SW480 (cell line): ENCODE results near the gene ADAMTS12.

Source experiments
- DNase-seq: peaks from one replicate; pipeline ENCODE4 v3.0.0-alpha.2; 2016; ENCODE audit warnings: low spot score

Gene ADAMTS12

DNA sequence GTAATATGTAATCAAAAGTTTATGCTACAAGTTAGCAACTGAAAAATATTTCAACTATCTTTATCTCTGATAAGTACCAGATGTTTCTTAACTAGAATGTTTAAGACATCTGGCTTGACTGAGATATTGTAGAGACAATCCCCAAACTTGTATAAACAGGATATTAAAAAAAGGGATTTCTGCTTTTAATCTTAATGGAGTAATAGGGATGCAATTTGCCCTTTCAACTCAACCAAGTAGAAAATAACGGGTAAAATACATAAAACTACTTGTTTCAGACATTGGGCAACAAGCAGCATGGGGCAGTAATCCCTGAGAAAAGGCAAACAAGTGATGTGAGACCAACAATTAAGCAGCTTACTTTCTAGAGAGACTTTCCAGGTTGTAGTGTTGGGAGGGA, 9.4 kb upstream of the ADAMTS12 start:
- no peak for DNase-seq

DNA sequence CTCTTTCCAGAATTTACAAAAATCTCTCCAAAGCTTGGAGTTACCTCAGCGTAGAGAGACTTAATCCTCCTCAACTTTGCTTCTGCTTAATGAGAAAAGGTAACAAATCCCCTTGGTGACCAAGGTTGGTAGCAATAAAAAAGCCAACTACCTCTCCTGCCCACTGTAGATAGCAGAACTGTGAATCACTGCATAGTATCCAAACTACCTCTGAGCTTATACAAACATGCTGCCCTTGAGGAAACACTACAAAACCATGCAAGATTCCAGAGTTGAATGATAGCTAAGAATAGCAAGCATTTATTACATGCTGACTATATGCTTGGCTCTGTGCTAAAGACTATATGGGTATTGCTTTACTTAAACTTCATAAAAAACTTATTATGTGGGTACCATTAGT, 2.8 kb upstream of the ADAMTS12 start:
- DNase-seq, result no peak

DNA sequence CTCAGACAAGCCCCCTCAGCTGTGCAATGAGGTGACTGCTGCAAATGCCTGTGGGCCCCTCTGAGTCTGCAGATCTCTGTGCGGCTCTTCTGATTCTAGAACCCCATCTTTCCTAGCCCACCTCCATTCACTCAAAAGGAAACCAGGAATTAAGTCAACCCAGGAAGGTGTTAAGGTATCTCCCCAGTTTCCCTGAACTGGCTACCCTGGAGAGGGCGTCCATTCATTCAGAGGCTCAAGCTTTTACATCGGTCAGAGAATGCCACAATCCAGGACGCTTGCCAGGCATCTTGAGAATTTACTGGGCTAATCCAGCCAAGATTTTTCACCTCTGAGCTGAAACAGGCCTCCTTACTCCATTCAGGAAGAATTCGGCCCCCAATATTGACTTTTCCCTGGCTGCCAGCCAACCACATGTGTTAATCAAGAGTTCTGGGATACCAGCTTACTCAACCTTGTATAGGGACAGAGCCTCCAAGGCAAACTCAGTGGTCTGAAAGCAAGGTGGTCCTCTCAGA, 889 bp upstream of the ADAMTS12 start:
- no peak for DNase-seq

DNA sequence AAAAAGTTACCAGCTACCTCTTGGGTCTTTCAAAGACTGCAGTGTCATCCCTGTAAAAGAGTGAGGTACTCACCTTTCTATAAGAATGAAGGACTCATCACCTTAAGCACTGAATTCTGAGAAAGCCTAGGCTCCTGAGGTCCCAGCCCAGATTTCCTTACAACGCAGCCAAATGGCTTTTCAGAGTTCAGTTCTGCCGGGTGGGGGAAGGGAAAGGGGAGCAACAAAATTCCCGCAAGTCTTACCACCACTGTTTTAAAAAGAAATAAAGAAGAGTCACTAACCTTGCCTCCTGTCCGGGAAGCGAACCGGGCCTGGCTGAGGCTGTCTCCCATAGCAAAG, 373 bp downstream of the ADAMTS12 start:
- DNase-seq, result no peak

DNA sequence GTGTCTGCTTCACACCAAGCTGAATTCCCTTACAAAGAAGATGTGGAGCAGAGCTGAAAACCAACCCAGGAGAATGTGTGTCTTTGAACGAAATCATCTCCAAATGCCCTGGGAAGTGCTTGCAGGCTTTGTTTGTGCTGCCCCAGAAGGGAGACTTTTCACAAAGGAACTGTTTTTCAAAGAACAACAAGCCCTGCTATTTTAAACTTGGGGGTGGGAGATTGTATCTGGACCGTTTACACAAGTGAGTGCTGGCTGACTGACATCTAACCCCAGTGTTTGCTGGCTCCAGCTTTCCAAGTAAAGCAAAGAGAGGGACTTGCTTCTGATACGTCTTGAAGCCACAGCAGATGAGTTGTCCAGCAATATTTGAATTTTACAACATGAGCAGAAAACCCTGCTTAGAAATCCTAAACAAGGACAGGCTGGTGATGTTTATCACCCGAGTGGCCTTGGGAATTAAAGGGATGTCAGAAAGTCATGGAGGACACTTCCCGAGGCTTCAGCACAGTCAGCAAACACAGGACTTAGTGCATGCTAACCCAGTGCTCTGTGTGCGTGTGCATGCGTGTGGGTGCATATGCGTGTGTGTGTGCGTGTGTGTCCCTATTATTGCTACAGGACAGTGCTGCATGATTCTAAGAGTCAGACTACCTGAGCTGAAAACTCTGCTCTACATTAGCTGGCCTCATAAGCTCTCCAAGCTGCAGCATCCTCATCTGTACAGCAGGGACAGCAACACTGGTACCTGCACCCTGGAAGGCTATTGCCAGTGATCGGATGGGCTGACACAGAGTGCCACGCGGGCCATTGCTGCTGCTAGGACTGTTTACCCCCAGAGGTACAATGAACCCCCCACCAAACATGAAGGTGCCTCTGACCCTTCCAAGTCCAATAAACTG, 1.4 kb downstream of the ADAMTS12 start:
- no peak for DNase-seq

DNA sequence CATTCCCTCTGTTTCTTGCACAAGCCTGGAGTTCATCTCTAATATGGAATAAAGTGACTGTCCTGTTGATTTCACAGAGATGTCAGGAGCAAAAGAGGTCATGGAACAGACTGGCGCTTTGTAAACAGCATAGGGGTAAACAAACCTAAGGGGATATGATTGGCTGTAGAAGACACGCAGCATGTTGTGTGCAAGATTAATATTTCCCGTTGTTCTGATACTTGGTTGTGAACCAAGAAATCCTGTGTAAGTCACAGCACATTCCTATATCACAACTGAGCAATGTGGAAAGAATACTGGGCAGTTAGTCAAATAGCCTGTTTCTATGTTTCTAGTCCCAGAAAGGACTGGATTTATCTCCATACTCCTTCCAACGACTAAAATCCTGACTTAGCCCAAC, 3.2 kb downstream of the ADAMTS12 start:
- no peak for DNase-seq

DNA sequence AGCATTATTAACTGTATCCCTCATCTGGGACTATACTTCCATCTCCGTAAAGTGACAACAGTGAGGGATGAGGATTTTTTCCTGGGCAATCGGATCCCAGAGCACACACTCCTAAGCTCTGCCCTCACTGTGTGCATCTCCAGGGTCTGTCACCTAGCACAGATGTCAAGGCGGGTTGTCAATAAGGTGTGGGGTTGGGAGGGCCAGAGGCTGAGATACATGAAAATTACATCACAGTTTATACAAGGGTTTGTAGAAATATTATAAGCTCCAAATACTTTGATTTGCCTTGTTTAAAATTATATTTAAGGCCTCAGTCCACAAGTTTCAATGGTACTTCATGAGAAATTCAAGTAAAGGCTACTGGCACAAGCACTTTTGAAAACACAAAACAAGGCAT, 4.5 kb downstream of the ADAMTS12 start:
- no peak for DNase-seq

DNA sequence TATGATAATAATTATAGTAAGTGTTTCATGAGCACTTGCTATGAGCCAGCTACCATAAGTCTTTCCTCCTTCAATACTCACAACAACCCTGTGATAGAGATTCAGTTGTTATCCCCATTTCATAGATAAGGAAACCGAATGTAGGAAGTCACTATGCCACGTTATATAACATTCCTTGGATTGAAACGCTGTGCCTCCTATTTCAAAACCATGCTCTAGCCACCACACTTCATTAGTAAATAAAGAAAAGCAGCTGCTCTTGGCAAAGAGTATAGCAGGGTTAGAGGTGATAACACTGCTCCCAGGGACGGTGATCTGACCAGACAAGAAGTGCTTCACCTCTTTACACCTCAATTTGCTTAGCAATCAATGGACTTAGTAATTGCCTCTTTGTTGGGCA, 5.5 kb downstream of the ADAMTS12 start:
- no peak for DNase-seq

DNA sequence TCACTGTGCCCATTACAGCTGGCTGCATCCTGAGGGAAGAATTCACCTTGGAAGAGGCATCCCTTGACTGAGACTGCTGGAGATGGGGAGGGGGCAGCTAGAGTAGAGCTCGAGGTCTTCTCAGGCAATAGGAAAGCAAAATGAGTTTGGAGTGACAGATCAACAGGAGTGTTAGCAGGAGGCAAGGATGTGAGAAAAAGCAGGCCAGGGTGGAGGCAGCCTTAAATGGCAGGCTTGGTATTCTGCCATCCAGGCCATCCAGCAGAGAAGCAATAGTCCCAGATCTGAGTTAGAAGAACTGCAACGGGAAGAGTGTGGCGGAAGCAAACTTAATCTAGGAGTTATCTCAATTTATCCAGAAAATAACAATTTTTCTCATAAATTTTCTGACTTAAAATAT, 6.1 kb downstream of the ADAMTS12 start:
- DNase-seq, result no peak

DNA sequence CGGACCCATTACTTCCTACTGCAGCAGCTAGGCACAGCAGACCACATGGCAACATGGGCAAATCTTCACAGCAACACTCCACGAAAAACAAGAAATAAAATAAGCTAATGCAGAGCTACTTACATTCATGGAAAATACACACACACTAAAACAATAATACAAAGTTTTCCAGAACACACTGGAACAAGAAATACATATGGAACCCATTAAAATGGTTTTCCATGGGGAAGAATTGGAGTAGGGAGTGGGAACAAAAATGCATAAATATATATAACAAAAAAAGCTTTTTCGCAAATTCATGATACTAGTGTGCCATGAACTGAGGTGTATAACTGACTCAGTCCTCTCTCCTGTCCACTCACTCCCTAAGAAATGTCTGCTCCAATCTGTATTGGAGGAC, 8.3 kb downstream of the ADAMTS12 start:
- no peak for DNase-seq

DNA sequence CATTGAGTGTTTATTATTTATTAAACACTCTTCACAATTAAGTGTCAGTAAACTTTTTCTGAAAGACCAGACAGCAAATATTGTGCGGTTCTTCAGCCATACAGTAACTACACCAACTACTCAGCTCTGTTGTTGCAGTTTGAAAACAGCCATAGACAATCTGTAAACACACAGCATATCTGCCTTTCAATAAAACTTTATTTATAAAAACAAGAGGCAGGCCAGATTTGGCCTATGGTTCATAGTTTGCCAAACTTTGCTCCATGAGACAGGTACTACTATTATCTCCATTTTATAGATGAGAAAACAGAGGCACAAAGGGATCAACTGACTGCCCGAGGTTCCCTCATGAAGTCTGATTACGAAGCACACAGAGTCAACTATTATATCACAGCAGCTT, 11.5 kb downstream of the ADAMTS12 start:
- DNase-seq, result no peak

DNA sequence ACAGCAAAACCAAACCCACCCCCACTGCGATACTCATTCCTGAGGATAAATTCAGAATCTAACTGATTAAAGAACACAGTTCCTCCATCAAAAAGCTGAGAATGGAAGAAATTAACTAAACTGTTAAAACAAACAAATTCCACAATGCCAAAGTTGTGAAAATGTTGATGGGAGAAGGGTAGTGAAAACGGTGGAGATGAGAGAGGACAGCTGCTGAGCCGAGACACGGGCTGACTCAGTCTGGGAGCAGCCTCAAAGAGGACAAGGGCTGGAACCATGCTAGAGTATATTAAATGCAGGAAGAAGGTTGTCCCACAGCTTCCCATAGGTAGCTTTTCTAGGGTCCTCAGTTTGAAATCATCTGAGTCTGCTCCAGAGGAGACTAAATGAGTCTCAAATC, 14.3 kb downstream of the ADAMTS12 start:
- DNase-seq, result no peak

DNA sequence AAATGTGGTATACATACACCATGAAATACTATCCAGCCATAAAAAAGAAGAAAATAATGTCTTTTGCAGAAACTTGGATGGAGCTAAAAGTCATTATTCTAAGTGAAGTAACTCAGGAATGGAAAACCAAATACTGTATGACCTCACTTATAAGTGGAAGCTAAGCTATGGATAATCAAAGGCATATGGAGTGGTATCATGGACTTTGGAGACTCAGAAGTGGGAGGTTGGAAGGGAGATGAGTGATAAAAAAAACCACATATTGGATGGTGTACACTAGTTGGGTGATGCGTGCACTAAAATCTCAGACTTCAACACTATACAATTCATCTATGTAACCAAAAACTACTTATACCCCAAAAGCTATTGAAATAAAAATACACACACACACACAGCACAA, 24.5 kb downstream of the ADAMTS12 start:
- no peak for DNase-seq

DNA sequence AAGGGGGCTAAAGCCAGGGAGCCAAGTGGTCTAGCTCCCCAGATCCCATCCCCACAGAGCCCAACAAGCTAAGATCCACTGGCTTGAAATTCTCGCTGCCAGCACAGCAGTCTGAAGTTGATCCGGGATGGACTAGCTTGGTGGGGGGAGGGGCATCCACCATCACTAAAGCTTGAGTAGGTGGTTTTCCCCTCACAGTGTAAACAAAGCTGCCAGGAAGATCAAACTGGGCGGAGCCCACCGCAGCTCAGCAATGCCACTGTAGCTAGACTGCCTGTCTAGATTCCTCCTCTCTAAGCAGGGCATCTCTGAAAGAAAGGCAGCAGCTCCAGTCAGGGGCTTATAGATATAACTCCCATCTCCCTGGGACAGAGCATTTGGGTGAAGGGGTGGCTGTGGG, 32.6 kb downstream of the ADAMTS12 start:
- peak; percentile 42 for DNase-seq

DNA sequence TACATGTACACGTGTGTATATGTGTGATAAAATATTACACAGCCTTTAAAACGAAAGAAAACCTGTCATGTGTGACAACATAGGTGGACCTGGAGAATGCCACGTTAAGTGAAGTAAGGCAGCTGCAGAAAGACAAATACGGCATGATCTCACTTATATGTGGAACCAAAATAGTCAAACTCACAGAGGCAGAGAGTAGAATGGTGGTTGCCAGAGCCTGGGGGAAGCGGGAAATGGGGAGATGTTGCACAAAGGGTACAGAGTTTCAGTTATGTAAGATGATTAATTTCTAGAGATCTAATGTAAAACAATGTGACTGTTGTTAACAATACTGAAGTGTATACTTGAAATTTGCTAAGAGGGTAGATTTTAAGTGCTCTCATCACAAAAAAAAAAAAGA, 34.8 kb downstream of the ADAMTS12 start:
- DNase-seq, result no peak

DNA sequence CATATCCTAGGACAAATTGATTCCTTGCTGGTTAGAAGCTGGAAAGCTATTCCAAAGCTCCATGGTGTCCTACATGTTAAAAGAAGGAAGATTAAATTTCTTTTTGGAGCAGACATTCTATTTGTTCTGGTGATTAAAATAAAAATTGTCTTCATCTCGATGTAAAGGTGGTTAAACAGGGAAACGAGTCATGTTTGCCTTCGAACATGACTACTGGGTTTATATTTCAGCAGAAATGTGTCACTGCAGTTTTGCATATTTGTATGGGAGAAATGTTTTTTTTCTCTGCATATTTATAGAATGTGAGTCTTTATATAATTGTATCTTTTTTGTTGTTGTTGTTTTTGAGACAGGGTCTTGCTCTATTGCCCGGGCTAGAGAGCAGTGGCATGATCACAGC, 36.4 kb downstream of the ADAMTS12 start:
- no peak for DNase-seq

DNA sequence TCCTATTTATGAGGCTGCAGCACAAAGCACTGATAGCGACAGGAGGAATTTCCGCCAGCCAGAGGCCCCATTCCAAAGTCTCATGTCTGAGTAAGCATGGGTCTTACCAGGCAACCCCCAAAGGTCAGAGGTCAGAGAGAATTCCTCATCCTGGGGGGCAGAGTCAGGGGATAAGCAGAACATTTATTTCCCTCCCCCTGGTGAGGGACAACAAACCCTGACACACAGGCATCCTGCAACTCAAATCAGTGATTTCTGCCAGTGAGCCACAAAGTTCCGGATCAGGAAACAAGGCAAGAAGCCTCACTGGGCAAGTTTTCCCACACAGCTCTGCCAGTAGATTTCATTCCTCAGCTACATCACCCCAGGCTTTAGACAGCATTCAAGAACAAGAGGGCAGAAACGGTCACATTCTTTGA, 37.0 kb downstream of the ADAMTS12 start:
- no peak for DNase-seq

DNA sequence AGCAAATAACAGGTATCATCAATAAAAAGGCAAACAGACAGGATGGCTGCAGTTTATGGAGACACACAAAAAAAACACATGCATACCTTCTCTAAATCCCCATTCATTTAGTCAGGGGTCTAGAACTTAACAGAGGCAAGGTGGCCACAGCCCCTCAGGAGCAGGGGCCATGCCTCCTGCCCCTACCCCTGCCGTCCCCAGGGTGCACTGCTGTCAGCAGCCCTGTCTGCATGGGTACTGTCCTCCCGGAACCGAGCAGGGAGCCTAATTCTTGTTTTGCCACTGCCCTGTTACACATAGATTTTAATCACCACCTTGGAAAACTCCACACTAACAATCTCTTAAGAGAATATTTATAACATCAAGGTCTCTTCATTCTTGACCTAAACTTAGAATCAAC, 39.0 kb downstream of the ADAMTS12 start:
- no peak for DNase-seq

DNA sequence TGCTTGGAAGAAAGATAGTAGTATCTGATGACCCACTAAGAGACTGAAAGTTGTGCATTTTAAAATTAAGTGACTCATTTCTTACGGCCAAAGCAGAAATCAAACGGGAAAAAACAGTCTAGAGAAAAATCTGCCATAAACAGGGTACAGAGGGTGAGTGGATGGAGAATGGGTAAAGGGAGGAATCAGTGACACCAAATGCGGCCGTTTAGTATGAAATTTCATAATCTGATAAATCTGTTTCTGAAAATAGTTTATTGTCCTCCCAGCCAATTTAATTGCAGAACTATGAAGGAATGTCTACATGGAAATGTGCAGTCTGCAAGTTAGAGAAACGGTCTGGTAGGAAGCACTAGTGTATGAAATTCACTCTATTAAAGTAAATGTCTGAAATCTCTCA, 39.5 kb downstream of the ADAMTS12 start:
- DNase-seq, result no peak

DNA sequence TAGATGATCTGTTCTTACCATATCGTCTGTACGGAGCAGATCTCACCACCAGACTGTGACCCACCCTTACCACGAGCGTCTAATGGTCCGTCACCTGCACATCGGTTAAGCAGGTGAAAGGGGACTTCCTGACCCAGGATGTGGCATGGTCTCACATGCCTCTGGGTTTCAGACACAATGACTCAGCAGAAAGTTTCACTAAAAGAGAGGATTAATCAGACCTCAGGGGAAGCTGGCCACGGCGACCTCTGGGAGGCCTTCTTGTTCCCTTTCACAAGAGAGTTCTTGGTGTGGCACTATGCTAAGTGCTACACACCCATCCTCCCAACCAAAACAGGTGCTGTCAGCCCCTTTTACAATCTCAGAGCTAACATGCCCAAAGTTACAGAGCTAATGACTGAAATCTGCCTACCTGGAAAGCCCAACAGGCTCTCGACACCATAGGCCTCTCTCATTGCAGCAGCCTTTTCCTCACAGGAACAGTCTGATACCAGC, 41.6 kb downstream of the ADAMTS12 start:
- peak; percentile 93 for DNase-seq

DNA sequence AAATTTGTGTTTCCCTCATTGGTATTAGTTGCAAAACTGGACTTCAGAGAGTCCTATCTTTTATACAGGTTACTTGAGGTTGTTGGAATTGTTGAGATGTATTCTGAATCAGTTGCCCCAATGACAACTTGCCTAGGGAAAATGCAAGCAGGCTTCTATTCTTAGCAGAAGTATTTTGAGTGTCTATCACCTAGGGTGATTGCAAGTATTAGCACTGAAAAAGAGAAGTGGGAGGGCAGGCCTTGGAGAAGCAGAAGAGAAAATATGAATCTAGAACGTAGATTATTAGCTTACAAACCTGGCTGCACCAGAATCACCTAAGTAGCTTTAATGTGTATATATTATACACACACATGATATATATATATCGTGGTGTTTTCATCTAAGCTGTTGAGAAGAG, 43.2 kb downstream of the ADAMTS12 start:
- DNase-seq, result no peak

DNA sequence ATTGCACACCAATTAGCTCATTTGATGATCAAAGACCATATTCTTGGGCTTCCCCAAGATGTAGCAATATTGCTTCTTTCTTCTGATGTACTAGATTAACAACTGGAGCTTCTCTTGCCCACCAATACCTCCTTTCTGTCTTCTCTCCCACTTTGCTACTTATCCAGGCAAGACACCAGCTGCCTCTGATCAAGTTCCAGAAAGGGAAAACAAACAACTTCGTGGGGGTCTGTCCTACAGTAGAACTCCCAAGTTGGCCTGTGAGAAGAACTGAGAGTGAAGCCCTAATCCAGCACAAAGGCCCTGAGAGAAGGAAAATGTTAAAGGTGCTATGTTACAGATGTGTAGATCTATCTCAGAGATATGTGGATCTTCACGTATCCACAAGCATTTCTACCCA, 44.9 kb downstream of the ADAMTS12 start:
- DNase-seq, result no peak

DNA sequence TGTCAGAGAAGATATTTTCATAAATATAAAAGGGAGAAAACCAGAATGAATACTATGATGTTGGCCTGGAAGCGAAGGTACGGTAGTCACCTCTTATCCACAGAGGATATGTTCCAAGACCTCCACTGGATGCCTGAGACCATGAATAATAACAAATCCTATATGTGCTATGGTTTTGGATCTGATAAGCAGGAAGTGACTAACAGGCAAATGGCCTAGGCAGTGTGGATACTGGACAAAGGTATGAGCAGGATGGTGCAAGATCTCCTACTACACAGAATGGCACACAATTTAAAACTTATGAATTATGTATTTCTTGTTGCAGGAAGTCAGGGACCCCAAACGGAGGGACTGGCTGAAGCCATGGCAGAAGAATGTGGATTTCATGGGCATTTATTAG, 48.2 kb downstream of the ADAMTS12 start:
- DNase-seq, result no peak

DNA sequence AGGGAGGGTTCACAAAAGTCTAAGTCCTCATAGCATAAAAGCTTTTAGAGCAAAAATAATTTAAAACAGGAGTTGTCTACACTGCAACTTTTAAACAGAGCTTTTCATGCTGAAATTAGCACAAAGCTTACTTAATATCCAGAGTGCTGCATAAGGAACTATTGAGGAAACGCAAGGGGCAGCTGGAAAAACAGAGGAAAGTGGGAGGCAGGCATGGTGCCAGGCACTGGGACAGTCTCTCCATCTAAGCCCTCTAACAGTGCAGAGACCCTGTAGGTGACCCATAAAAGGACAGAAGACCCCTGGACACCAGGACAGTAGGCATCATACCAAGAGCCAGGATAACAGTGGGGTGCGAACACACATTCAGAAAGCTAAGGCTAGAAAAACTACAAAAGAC, 49.3 kb downstream of the ADAMTS12 start:
- DNase-seq, result no peak
